ENCODE results near the gene IGSF22.

The IGSF22 gene

DNA sequence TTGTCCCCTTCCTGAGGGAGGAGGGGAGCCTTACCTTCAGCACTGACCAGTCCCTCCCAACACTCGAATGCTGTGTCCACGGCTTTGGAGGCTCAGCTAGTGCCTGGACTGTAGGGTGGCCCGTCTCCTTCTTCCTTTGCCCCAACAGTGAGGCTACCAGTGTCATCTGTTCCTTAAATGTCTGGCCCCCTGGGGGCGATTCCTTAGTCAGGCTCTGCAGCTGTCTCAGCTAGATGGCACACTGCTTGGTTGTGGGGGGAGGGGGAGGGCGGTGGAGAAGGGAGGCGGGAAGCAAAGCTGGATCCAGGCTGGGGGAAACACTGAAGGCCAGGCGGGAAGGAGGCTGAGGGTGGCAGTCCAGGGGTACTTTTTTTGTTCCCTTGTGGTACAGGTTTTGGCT lies at the start of gene IGSF22:
Gene IGSF22, minus strand, starts transcription at position 149 of the 400 bp plus-strand sequence. CDS start 1,952 bp downstream, outside the sequence.
- DNase-seq (ENCODE audit: low spot score): no peak

DNA sequence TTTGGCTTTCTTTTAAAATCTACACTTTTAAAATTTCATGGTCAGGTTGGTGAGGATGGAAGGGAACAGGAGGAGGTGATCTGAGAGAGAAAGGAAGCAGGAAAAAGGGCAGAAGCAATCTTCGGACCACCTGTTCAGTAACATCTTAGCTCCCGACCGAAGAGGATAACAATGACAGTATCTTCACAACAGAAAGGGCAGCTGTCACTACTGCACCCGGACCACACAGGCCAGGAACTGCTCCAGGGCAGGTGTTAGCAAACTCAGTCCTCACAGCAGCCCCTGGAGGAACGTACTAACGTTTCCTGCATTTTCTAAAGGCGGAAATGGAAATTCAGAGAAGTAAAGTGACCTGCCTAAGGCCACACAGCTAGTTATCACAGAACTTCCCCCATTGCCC lies 48.8 kb upstream of the IGSF22 start:
- no peak for DNase-seq (ENCODE audit: low spot score)

DNA sequence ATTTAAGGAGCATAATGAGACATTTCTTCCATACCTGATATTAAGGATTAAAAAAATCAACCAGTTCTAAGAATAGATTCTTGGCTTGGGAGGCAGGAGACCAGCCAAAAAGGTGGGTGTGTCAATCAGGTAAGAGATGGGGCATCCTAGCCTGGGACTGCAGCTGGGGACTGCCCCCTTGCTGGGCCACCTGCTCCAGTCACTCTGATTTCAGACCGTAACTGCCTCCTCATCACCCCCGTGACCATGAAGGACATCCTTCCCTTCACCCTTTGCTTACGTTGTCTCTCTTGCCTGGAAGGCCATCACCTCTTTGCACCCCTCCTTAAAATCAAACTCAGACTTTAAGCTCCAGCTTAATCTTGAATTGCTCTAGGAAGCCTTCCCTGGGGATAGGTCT lies 47.7 kb upstream of the IGSF22 start:
- no peak for DNase-seq (ENCODE audit: low spot score)

DNA sequence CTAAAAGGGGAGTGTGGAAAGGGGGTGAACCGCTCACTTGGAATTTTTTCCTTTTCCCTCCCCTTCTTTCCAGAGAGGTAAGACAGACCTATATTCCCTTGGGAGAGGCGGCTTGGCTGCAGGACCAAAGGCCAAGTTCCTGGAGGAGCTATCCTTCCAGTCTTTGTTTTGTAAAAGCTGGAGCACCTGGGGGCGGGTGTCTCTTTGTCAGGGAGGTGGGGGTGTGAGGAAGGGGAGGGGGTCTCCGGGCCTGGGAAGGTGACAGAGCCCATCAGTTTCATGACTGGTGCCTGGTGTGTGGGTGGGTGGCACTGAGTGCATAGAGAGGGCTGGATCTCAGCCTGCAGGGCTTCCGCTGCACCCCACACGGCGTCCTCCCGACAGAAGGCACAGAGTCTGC lies 47.1 kb upstream of the IGSF22 start:
- DNase-seq (ENCODE audit: low spot score): no peak

DNA sequence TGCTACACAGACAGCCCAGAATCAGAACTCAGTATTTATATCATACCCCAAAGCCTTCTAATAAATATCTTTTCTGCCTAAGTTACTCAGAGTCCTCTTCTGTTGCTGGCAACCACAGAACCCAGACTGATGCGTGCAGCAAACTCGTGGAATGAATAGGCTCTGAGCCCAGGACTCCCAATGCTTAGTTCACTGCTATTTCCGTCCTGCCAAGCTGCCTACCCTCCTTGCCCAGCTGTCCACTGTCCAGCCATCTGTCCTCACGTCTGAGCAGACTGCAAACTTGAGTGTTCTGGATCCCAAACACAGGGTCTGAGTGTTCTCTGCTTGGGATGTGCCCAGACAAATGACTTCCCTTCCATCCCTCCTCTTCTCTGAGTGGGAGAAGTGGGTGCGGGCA lies 46.2 kb upstream of the IGSF22 start:
- no peak for DNase-seq (ENCODE audit: low spot score)

DNA sequence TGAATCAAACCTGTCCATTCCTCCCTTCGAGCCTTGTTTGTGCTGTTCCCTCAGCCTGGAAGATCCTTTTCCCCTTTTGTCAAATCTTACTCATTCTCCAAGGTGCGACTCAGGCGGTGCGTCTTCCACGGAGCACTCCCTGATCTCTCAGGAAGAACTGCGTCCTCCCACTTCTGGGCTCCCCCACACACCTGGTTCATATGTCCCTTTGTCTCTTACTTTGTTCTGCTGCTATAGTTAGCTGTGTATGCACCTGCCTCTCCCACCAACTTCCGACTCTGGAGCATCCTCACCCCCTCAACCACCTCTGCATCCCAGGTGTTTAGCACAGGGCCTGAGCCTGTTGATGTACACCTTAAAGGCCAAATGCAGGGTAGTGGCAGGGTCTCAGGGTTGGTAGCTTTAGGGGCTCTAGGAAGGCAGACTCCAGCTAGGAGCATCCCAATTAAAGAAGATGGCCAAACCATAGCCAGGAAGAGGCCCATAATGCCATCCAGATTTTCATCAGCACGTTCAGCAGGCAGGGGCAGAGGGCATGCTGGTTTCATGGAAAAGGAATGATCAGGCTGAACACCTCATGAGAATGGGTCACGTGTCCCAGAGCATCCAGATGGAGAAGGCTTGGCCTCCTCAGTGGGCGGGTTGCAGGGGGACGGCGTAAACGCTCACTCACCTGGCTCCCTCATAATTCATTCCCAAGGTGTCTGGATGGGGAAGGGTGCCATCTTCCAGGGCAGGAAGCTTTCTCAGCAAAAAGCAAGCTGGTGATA lies 45.5 kb upstream of the IGSF22 start:
- no peak for DNase-seq (ENCODE audit: low spot score)

DNA sequence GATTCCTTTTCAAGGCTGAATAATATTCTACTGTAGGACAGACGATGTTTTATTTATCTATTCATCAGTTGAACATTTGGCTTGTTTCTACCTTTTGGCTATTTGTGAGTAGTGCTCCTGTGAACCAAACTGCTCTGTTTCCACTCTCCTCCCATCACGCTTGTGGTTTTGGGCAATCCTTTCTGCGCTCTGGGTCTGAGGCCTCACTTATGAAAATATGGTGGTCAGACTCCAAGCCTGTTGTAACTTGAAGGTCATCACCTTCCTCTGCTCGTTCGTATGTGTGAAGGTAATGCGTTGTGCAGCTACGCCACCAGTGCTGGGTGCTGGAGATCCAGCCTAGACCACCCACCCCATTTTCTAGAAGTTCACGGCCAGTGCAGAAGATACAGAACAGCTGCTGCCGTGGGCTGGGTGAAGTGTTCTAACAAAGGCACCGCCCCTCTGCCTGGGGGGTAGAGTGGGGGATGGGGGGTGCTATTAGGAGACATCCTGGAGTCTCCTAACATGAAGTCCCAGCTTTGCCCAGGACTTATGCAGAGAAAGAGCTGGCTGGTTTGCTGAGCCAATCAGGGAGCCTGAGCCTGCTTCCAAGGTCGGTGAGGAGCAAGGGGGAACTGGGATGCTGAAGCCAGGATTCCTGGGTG lies 44.6 kb upstream of the IGSF22 start:
- no peak for DNase-seq (ENCODE audit: low spot score)

DNA sequence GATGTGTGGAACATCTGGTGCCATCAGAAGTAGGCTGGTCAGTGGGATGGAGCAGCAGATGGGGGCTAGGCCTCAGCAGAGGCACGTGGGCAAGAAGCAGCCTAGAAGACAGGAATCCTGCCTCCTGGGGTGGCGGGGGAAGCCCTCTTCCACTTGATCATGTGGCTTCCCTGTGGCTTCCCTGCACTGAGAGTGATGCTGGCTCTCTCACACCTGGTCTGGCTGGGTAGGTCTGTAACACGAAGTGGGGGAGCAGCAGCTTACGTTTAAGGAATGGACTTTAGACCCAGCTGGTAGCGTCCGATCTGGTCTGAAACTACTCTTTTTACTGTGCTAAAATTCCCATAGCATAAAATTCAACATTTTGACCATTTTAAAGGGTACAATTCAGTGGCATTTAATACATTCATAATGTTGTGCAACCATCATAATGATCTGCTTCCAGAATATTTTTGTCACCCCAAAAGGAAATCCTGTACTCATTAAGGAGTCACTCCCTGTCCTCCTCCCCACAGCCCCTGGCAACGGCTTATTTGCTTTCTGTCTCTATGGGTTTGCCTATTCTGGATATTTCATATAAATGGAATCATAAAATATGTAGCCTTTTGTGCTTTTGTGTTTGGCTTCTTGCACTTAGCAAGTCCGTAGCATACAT lies 43.9 kb upstream of the IGSF22 start:
- DNase-seq (ENCODE audit: low spot score): no peak

DNA sequence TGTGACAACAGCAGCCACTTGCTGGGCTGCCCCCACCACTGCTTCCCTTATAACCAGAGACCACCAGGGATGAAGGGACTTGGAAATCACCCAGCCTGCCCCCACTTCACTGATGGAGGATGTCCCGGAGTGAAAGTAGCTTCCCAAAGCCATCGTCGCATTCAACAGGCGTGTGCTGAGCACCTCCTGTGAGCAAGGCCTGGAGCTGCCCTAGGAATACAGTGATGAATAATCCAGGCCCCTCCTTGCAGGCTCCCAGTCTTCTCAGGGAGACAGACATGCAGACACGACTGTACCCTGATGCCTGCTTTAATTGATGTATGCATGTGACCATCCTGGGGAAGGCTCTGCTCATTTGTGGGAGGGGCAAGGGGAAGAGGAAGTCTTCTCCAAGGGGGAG lies 43.0 kb upstream of the IGSF22 start:
- DNase-seq (ENCODE audit: low spot score): no peak

DNA sequence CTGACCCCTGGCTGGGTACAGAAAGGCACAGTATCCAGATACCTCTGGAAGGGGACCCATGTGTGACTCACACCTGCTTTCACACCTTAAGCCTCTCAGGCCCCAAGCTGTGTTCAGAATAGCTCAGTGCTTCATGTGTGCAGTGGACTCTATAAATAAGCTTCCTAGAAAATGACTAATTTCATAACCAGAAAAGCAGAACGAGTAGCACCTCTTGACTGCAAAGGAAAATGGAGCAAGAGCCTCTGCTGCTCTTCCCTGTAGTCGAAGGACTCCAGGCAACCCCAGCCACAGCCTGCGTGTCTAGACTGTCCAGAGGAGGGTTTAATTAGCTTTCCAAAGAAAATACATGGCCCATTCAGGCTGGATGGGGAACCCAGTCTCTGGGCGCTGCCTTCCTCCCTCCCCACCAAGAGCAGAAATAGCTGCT lies 42.5 kb upstream of the IGSF22 start:
- no peak for DNase-seq (ENCODE audit: low spot score)

DNA sequence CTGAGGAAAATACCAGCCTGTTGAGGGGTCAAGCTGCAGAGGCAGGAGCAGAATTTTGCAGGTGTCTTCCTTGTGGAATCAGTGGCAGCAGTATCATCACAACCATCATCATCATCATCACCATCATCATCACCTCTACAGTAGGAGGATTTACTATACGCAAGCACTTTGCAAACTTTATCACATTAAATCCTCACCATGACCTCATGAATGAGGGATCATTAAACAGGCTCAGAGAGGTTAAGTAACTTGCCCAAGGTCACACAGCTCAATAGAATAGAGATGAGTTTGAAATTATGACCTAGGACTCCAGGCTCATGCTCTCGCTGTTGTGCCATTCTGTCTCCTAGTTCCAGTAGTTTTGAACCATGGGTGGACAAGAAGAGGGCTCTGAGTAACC lies 40.0 kb upstream of the IGSF22 start:
- no peak for DNase-seq (ENCODE audit: low spot score)

DNA sequence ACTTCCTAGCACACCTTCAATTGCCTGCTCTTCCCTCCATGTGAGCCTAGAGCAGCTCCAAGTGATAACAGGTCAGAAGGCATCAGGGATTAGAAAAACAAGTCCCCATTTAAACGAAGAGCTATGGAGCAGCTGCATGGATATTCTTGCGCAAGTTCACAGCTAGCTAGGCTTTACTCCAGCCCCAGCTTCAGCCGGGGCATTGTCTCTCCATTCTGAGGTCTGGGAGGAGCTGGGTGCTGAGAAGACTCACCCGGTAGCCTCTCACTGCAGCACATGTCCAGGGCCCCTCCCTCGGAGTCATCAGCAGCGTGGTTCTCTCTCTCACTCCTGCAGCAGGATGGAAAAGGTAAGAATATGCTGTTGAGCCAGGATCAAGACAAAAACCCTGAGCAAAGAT lies 39.6 kb upstream of the IGSF22 start:
- DNase-seq (ENCODE audit: low spot score): no peak

DNA sequence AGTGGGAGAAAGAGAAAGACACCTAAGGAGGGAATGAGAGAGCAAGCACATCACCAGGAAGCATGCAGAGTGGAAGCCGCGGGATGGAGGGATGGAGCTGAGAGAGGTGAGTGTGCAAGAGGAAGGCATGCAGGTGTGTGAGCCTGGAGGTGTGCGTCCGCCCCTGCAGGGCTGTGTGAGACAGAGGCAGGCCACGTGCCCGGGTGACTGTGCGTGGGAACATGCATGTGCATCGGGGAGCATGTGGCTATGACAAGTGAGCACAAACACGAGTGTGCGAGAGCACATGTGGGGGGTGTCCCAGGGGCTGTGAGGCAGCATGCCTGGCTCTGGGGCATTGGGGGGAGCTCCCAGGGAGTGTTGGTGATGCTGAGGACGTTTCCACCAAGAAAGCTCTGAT lies 35.8 kb upstream of the IGSF22 start:
- DNase-seq (ENCODE audit: low spot score): no peak

DNA sequence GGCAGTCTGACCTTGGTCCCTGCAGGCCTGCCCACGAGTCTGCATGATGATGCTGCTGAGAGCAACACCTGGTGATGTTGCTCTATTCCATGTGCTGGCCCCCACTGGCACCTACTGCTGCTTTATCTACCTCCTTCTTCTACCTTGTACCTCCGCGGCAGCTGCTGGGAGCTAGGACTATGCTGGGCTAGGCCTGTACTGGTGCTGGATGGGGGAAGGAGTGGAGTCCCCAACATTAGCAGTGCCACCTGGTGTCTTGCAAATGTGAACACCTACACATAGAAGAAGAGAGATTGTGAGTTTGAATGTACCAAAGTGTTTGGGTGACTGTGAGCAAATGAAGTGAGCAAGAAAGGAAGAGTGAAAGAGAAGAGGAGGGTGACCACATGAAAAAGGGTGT lies 35.2 kb upstream of the IGSF22 start:
- DNase-seq (ENCODE audit: low spot score): no peak

DNA sequence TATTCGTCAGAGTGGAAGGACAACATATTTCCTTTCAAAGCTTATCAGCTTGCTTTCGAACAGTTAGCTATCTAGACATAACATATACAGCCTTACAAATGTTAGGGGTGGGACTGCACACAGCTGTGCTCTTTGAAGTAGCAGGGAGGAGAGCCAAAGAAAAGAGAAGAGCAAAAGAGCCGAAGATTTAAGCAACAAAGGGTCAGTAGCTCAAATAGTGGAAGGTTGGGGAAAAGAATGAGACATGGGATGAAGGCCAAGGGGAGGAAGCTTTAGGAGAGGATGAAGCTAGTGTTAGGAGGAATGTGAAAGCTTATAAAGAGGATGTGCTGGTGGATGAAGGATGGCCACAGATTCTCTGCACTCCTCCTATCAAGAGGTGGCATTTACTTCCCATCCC lies 31.8 kb upstream of the IGSF22 start:
- DNase-seq (ENCODE audit: low spot score): no peak

DNA sequence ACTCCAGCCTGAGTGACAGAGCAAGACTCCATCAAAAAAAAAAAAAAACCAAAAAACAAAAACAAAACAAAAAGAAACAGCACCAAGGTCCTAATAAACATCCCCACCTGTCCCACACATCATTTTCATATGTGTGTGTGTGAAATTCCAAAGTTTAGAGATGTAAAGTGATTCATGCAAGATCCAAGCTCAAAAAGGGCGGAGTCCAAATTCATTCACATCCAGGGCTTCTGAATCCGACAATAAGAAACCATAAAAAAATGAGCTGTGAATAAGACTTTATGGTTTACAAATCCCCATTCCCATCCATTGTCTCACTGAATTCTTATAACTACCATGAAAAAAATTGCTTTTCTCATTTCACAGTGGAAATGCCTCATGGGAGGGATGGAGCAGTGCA lies 30.9 kb upstream of the IGSF22 start:
- no peak for DNase-seq (ENCODE audit: low spot score)

DNA sequence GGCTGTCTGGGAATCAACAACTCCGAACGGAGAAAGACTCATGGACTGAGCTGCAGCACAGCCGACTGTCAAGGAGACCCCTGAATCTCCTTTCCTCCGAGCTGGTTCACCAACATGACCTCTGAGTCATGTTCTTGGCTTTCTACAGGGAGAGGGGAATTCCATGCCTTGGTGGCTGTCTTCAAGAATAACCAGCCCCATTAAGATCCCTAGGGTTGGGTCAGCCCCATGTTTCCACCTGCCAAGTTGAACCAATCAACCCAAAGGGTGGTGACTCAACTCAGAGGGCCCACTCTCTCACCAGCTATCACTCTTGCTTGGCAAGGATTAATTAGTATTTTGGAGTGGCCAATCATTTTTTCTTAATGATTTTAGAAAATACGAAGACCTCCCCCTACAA lies 28.3 kb upstream of the IGSF22 start:
- DNase-seq (ENCODE audit: low spot score): no peak

DNA sequence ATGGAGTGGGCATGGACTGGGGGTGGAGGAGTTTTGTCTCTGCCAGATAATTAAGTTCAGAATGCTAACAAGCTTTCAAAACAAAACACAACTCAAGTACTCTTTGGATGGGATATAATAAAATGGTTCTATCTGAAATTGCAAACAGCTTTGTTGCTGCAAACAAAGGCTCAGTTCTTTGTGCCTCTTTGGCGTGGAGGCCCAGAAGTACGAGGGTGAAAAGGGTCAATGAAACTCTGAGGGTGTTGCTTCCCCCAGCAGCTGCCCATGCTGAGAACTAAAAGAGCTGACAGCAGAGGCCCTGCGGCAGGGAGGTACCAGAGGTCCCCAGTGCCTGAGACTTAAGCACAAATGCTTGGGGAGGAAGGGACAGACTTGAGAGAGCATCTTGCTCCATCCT lies 26.5 kb upstream of the IGSF22 start:
- no peak for DNase-seq (ENCODE audit: low spot score)

DNA sequence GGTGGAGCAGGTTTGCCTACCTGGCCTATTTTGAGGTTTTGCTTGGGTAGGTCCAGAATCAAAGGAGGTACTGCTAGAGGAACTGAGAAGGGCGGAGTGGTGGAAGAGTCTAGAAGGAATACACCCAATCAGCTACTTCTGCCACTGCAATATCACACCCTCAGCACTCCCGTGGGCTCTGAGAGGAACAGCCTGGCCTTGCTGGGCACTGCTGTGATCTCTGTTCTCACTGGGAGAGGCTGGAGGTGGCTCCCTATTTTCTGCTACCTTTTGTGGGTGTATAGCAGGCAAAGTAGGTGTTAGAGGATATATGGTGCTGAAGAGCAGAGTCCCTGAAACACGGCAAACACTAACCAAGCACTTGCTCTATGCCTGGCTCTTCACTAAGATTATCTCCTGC lies 25.0 kb upstream of the IGSF22 start:
- DNase-seq (ENCODE audit: low spot score): no peak

DNA sequence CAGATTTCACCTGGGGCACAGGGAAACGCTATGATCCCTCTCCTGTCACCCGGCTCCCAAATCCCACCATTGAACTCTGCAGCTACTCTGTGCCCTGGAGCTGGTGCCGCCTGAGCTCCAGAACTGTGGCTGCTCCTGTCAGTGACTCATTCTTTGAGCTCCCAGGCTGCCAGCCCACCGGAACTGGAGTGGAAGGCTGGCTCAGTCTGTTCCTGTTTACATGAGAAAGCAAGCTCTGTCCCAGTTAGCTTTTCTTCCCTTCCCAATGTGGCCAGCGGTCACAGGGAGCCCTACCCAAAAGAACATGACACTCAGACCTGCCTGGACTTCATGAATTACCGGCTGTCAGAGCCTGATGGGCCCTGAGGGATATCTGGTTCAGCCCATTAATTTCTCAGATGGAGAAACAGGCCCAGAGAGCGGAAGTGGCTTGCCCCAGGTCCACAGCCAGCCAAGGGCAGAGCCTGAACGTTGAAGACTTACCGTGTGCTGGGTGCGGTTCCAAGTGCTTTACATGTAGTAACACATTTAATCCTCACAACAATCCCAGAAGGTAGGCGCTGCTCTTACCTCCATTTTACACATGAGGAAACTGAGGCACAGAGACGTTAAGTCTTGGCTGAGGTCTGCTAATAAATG lies 23.8 kb upstream of the IGSF22 start:
- no peak for DNase-seq (ENCODE audit: low spot score)

DNA sequence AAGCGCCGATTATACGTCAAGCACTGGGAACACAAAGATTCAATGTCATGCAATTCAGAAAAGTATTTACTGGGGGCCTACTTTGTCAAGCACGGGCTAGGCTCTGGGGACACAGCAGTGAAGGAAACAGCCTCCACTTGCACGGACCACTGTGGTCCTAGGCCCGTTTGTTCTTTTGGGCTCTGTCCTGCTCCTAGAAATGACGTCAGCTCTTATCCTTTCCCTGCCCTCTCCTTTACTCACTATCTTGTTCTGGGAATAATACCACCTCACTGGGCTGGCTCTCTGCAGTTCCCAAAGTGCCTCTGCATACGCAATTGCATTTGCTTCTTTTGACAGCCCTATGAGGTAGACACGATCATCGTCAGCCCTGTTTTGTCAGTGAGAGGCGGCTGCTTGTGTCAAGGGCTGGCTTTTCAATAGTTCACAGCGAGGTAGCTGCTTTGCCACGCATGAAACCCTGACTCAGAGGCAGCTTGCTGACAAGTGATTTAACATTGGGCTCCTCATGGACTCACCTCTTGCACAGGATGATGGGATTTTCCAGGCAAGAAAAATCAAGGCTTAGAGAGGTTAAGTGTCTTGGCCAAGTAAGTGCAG lies 22.9 kb upstream of the IGSF22 start:
- DNase-seq (ENCODE audit: low spot score): no peak

DNA sequence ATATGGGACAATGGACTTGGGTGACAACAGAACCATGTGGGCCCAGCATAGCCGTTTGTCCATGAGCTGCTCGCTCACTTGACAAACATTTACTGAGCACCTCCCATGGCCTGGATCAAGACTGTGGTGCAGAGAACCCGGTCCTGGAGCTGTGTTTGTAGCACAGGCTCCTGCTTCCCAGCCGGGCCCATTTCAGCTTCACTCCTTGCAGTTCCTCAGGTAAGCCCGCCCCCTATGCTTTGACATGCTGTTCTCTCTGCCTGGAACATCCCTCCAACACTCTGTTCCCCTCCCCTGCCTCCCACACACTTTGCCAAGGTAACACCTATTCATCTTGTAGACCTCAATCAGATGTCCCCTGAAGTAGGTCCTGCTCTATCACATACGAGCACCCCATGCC lies 19.3 kb upstream of the IGSF22 start:
- DNase-seq (ENCODE audit: low spot score): no peak

All from CD4-positive, alpha-beta T cell treated with Interleukin-6 at 100 ng/mL for 8 hours (primary cell).